H1 (cell line): ENCODE data around the gene CNGA2. TPM values are rescaled to one million over a fixed set of nuclear protein-coding genes. Genes with fewer than 3 reads are reported as not detected.

Experiments
- CTCF ChIA-PET: fragments of 300-600 bp; sonication (Branson Sonifier 250); formaldehyde crosslinking; loops from one replicate; lab custom pipeline; 2021; ENCODE audit not compliant: partially characterized antibody; lab: Charles Lee
- POLR2A ChIA-PET: fragments of 300-600 bp; sonication (Branson Sonifier 250); formaldehyde crosslinking; loops from one replicate; lab custom pipeline; 2021; ENCODE audit warnings: inconsistent platforms; ENCODE audit not compliant: partially characterized antibody; lab: Charles Lee
- DNase-seq, 2 experiments: peaks; one replicate each; pipeline versions ENCODE4 v3.0.0 to v3.0.0-alpha.2; 2010 to 2022; ENCODE audit warnings: low spot score in 2 of 2, low read depth in 1 of 2, mixed read lengths in 1 of 2
- FAIRE-seq: peaks from 2 replicates; lab custom pipeline; 2011; peaks lifted over from hg19 to GRCh38; lab: Jason Lieb, UNC
- H2AFZ ChIP-seq: 2 replicates; pipeline ENCODE4 v1.8.1; 2012; ENCODE audit warnings: low read length, inconsistent platforms
- H2AK5ac ChIP-seq: 2 replicates; pipeline ENCODE4 v1.6.1; 2013; ENCODE audit warnings: low read depth, low read length
- H2BK120ac ChIP-seq: replicated peaks from 2 replicates; pipeline ENCODE3; 2013; ENCODE audit warnings: low read depth, low read length, inconsistent platforms
- H2BK12ac ChIP-seq: 2 replicates; pipeline ENCODE4 v1.6.1; 2013; ENCODE audit warnings: low read depth, low read length
- H2BK15ac ChIP-seq: 2 replicates; pipeline ENCODE4 v1.6.1; 2013; ENCODE audit warnings: low read length
- H2BK20ac ChIP-seq: 2 replicates; pipeline ENCODE4 v1.6.1; 2013; ENCODE audit warnings: low read length
- H2BK5ac ChIP-seq: 2 replicates; pipeline ENCODE4 v1.6.1; 2013; ENCODE audit warnings: low read depth, low read length
- H3K14ac ChIP-seq: 2 replicates; pipeline ENCODE4 v1.6.1; 2013; ENCODE audit warnings: inconsistent platforms; ENCODE audit not compliant: insufficient read length
- H3K18ac ChIP-seq: 2 replicates; pipeline ENCODE4 v1.6.1; 2013; ENCODE audit warnings: low read length; ENCODE audit errors: extremely low read depth
- H3K23ac ChIP-seq: 2 replicates; pipeline ENCODE4 v1.6.1; 2013; ENCODE audit warnings: inconsistent platforms; ENCODE audit not compliant: insufficient read length
- H3K23me2 ChIP-seq: 2 replicates; pipeline ENCODE4 v1.6.1; 2013; ENCODE audit warnings: low read depth, low read length
- H3K27ac ChIP-seq: 2 replicates; pipeline ENCODE4 v1.6.1; 2011; ENCODE audit warnings: low read depth, low read length, inconsistent platforms
- H3K27me3 ChIP-seq, 4 experiments: replicated peaks in 1 of 4; 1 replicate in 1 of 4; 2 replicates in 3 of 4; pipeline versions ENCODE4 v1.6.1 to v1.8.1; 2011 to 2013; ENCODE audit warnings: low read length in 3 of 4, mild to moderate bottlenecking in 3 of 4, inconsistent platforms in 2 of 4, mixed read lengths in 2 of 4, moderate library complexity in 1 of 4; ENCODE audit not compliant: control insufficient read depth in 3 of 4, insufficient read depth in 3 of 4; ENCODE audit errors: extremely low read depth in 1 of 4
- H3K36me3 ChIP-seq, 4 experiments: 2 replicates each; pipeline versions ENCODE4 v1.6.1 to v1.8.1; 2011 to 2013; ENCODE audit warnings: mild to moderate bottlenecking in 4 of 4, low read length in 3 of 4, moderate library complexity in 2 of 4, control low read depth in 1 of 4, inconsistent platforms in 1 of 4; ENCODE audit not compliant: insufficient read depth in 4 of 4, control insufficient read depth in 2 of 4
- H3K4ac ChIP-seq: replicated peaks from 2 replicates; pipeline ENCODE3; 2013; ENCODE audit warnings: low read length, low read depth, mixed read lengths, inconsistent platforms; ENCODE audit not compliant: insufficient read length
- H3K4me1 ChIP-seq, 4 experiments: replicated peaks in 1 of 4; 1 replicate in 1 of 4; 2 replicates in 3 of 4; pipeline versions ENCODE4 v1.6.1 to v1.8.1; 2011 to 2013; ENCODE audit warnings: low read length in 3 of 4, inconsistent platforms in 2 of 4, mixed read lengths in 1 of 4; ENCODE audit not compliant: insufficient read depth in 4 of 4, control insufficient read depth in 3 of 4
- H3K4me2 ChIP-seq, 2 experiments: 2 replicates each; pipeline versions ENCODE4 v1.6.1 to v1.8.1; 2011 to 2013; ENCODE audit warnings: low read depth in 2 of 2, low read length in 2 of 2, control low read depth in 1 of 2, inconsistent platforms in 1 of 2, mild to moderate bottlenecking in 1 of 2; ENCODE audit not compliant: insufficient read depth in 1 of 2
- H3K4me3 ChIP-seq, 4 experiments: fragments of 200-600, 300-600 bp in 1 of 4; sonication (generic), shearing (Covaris generic), sonication (Bioruptor Twin) in 1 of 4; 2 replicates each; pipeline versions ENCODE4 v1.5.1 to v1.8.1; 2011 to 2016; ENCODE audit warnings: low read length in 4 of 4, low read depth in 3 of 4, control low read depth in 2 of 4, inconsistent platforms in 2 of 4, mild to moderate bottlenecking in 2 of 4, mixed read lengths in 1 of 4, moderate library complexity in 1 of 4; ENCODE audit not compliant: insufficient read depth in 2 of 4; ENCODE audit errors: extremely low read depth in 1 of 4
- H3K56ac ChIP-seq: replicated peaks from 2 replicates; pipeline ENCODE3; 2013; ENCODE audit warnings: low read depth, mild to moderate bottlenecking, mixed read lengths, low read length, inconsistent platforms; ENCODE audit not compliant: insufficient read length
- H3K79me1 ChIP-seq: 2 replicates; pipeline ENCODE4 v1.6.1; 2013; ENCODE audit warnings: low read depth, low read length, control low read depth
- H3K79me2 ChIP-seq, 2 experiments: 2 replicates each; pipeline versions ENCODE4 v1.6.1 to v1.8.1; 2012 to 2013; ENCODE audit warnings: low read length in 2 of 2, mild to moderate bottlenecking in 2 of 2, inconsistent platforms in 1 of 2; ENCODE audit not compliant: insufficient read depth in 2 of 2, control insufficient read depth in 1 of 2
- H3K9ac ChIP-seq, 4 experiments: replicated peaks in 1 of 4; 1 replicate in 1 of 4; 2 replicates in 3 of 4; pipeline versions ENCODE4 v1.6.1 to v1.8.1; 2011 to 2013; ENCODE audit warnings: low read depth in 3 of 4, low read length in 3 of 4, control low read depth in 2 of 4, mild to moderate bottlenecking in 2 of 4, moderate library complexity in 2 of 4, inconsistent platforms in 1 of 4; ENCODE audit errors: extremely low read depth in 1 of 4
- H3K9me3 ChIP-seq, 2 experiments: 2 replicates each; pipeline versions ENCODE4 v1.6.1 to v1.8.1; 2012 to 2013; ENCODE audit warnings: mild to moderate bottlenecking in 2 of 2, moderate library complexity in 2 of 2, control low read depth in 1 of 2, inconsistent platforms in 1 of 2, low read depth in 1 of 2, low read length in 1 of 2, mixed read lengths in 1 of 2; ENCODE audit not compliant: insufficient read depth in 2 of 2
- H4K20me1 ChIP-seq, 2 experiments: replicated peaks in 1 of 2; 2 replicates each; pipeline versions ENCODE3 to v1.8.1; 2011 to 2013; ENCODE audit warnings: inconsistent platforms in 2 of 2, low read length in 2 of 2, mild to moderate bottlenecking in 1 of 2; ENCODE audit not compliant: insufficient read depth in 2 of 2, control insufficient read depth in 1 of 2
- H4K5ac ChIP-seq: 2 replicates; pipeline ENCODE4 v1.6.1; 2013; ENCODE audit warnings: low read length, low read depth, mixed read lengths, inconsistent platforms; ENCODE audit not compliant: insufficient read length
- H4K8ac ChIP-seq: 2 replicates; pipeline ENCODE4 v1.8.0; 2013; ENCODE audit warnings: mild to moderate bottlenecking, moderate library complexity, low read length, inconsistent platforms; ENCODE audit not compliant: insufficient read depth; ENCODE audit errors: extremely low read depth
- H4K91ac ChIP-seq: replicated peaks from 2 replicates; pipeline ENCODE3; 2013; ENCODE audit warnings: low read length, mixed read lengths, inconsistent platforms; ENCODE audit not compliant: insufficient read length
- RAD21 ChIP-seq, 2 experiments: IDR thresholded peaks in 1 of 2; conservative IDR thresholded peaks in 1 of 2; 2 replicates each; pipeline ENCODE4 v1.6.1; 2011; ENCODE audit warnings: low read depth in 2 of 2, low read length in 2 of 2, improper control_type of control experiment in 1 of 2, inconsistent platforms in 1 of 2, mild to moderate bottlenecking in 1 of 2, moderate library complexity in 1 of 2
- WGBS, 2 experiments: shearing (Covaris generic) in 1 of 2; methylation state at CpG; one replicate each; pipeline versions ENCODE4 v1.1.6 to v1.1.7; 2013 to 2015; ENCODE audit warnings: low lambda C conversion rate in 2 of 2, mixed read lengths in 2 of 2, inconsistent platforms in 1 of 2, low coverage in 1 of 2, missing lambda C conversion rate in 1 of 2; ENCODE audit not compliant: insufficient replicate concordance in 2 of 2, insufficient coverage in 1 of 2, insufficient read length in 1 of 2; ENCODE audit errors: extremely low coverage in 1 of 2, missing lambda C conversion rate in 1 of 2; 5-methylcytosine and 5-hydroxymethylcytosine counted together
- polyA plus RNA-seq, 7 experiments: library from polyadenylated mRNA; depleted of rRNA in 3 of 7; stranded (reverse) in 5 of 7; unstranded in 2 of 7; fragments of >200 nt in 5 of 7; fragments of 200-250 nt in 2 of 7; gene quantifications; 1 replicate in 5 of 7; 2 replicates in 1 of 7; 4 replicates in 1 of 7; pipeline versions ENCODE4 v1.2.1 to v1.2.3, GENCODE V29; 2011 to 2013; ENCODE audit warnings: missing spikeins in 2 of 7, mixed read lengths in 2 of 7
- total RNA-seq: library from RNA; stranded (reverse); fragmentation: NEBNext Ultra II Directional; extraction: Animal tissue kit (Norgen Biotek cat#: 25700); gene quantifications from 2 replicates; pipeline ENCODE4 v1.2.1, GENCODE V29; 2021

Gene CNGA2
- total and polyA plus RNA-seq, 2 of the 8 experiments (the other 6 are each of a cell fraction or from before 2014, with no cell fraction given), result not detected

DNA sequence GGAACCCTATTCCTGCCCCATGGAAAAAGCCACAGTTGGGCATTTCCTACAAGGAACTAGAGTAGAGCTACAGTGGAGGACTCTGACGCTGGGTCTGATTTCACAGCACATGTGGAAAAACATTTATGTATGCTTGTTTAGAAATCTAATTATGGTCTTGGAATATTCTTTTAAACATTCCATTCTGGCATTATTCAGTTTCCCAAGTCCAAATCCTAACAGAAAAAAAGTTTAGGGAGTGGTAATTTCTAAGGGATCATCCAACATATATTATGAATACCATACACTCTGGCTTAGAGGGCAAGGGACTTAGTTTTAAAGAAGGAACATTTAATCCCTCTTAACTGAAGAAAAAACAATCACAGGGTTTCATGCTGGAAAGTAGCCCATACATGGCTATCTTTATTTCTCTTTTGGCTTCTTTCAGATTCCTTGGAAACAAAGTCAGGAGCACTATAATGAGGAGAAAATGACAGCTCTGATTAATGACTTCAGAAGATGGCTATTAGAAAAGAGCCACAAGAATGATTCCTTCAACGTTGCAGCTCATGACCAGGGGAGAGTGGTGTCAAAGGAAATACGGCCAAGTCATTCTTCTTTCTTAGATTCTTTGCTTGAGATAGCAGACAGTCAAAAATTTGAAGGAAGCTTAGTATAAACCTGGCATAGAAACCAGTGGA lies 56.1 kb downstream of the CNGA2 start:
- Histone ChIP-seq H3K36me3 (no peaks in the 10 kb centered on the region), H2AK5ac (no peak overlapping the region), H3K4me3 (no peak overlapping the region), H3K56ac (no peak overlapping the region), H3K23ac (no peak overlapping the region), H3K23me2 (no peaks in the 10 kb centered on the region), H3K4ac (no peak overlapping the region), H2BK12ac (no peak overlapping the region), H2BK5ac (no peak overlapping the region), H3K79me1 (no peaks in the 10 kb centered on the region), H2AFZ (no peak overlapping the region), H3K4me2 (no peak overlapping the region), H3K27me3 (no peaks in the 10 kb centered on the region), H3K18ac (no peak overlapping the region), H4K5ac (no peak overlapping the region), H3K4me1 (no peaks in the 10 kb centered on the region), H4K91ac (no peak overlapping the region), H2BK20ac (no peak overlapping the region), H3K9me3 (no peaks in the 10 kb centered on the region), H3K14ac (no peak overlapping the region), H3K27ac (no peak overlapping the region), H3K79me2 (no peaks in the 10 kb centered on the region), H3K9ac (no peak overlapping the region), H2BK120ac (no peak overlapping the region), H4K8ac (no peak overlapping the region), H2BK15ac (no peak overlapping the region), H4K20me1 (no peaks in the 10 kb centered on the region)
- no peak for DNase-seq
- ChIA-PET POLR2A (no interaction called here), CTCF (no interaction called here)
- WGBS, 2 experiments, result 89% methylated on average over 3 of the region's 3 CpGs; no CpG with 5 or more reads in 1 of the 2 experiments
- FAIRE-seq, result no peak
- TF ChIP-seq RAD21 (IDR thresholded peaks at IDR 0.05 in 1 of 2, conservative IDR thresholded peaks at IDR 0.05 in 1 of 2; ENCODE audit: low read depth in 2 of 2, low read length in 2 of 2), result no peak
